Activated T-helper 2 cell treated with anti-CD3 and anti-CD28 coated beads, Interferon-gamma antibody, Interleukin-2, Interleukin-4, amounts not matched to agents 10 μg/mL and 5 μg/mL and 100 μg/mL, durations not matched to agents 14 hours and 24 hours and 36 hours (primary cell): Measurements from ENCODE around the gene CGB2. TPM values are rescaled to one million over a fixed set of nuclear protein-coding genes. Genes with fewer than 3 reads are reported as not detected.
A peak's percentile ranks its signal among the peaks of the same experiment; 100 is the strongest.

ENCODE experiments used
- DNase-seq: peaks from one replicate; pipeline ENCODE4 v3.0.0; 2021; ENCODE audit warnings: low spot score
- H3K27ac Mint-ChIP-seq: one replicate; pipeline ENCODE4 v1.8.0; 2021; ENCODE audit warnings: mixed read lengths
- H3K27me3 Mint-ChIP-seq: one replicate; pipeline ENCODE4 v1.8.0; 2021; ENCODE audit warnings: low read depth, mixed read lengths
- H3K36me3 Mint-ChIP-seq: one replicate; pipeline ENCODE4 v1.8.0; 2021; ENCODE audit warnings: low read depth, mixed read lengths
- H3K4me1 Mint-ChIP-seq: one replicate; pipeline ENCODE4 v1.8.0; 2021; ENCODE audit warnings: low read depth, mixed read lengths
- H3K4me3 Mint-ChIP-seq: one replicate; pipeline ENCODE4 v1.8.0; 2021; ENCODE audit warnings: low read depth, mild to moderate bottlenecking, moderate library complexity, mixed read lengths
- H3K9me3 Mint-ChIP-seq: one replicate; pipeline ENCODE4 v1.8.0; 2021; ENCODE audit warnings: mixed read lengths
- intact Hi-C: fragments of 100-400 bp; cut with micrococcal nuclease; formaldehyde crosslinking; loops from one replicate; pipeline ENCODE4 v1.15.1; 2023
- total RNA-seq: library from RNA; stranded (reverse); gene quantifications from 2 replicates; pipeline ENCODE4 v1.2.3, GENCODE V29; 2022

CGB2 gene
- total RNA-seq, 1 donor from 2014 or later, result not detected

- Mint-ChIP-seq H3K27ac (peak within 1 kb of the TSS; percentile 98), H3K4me3 (peak within 1 kb of the TSS; percentile 94), H3K36me3 (peaks cover 38% of the 10 kb centered on the region), H3K9me3 (no peaks in the 10 kb centered on the region), H3K27me3 (no peaks in the 10 kb centered on the region), H3K4me1 (peaks cover 30% of the 10 kb centered on the region)
- intact Hi-C loops, result loop anchor here (1.0 to 10.0 kb wide), 2 partner anchors 28 to 151 kb away; partner anchors contain the start of gene FTL
- peak; percentile 99 for DNase-seq
Observed at GRCh38 chr19:48993175-48994034, 38.3 kb upstream of the CGB2 start, which contains the start of the genes GYS1 and RUVBL2. Gene GYS1 (minus strand): TSS chr19:48993309. CDS start chr19:48993112, 197 bp downstream. Gene RUVBL2 (plus strand): TSS chr19:48993887. CDS start chr19:48993912, 25 bp downstream.

DNA sequence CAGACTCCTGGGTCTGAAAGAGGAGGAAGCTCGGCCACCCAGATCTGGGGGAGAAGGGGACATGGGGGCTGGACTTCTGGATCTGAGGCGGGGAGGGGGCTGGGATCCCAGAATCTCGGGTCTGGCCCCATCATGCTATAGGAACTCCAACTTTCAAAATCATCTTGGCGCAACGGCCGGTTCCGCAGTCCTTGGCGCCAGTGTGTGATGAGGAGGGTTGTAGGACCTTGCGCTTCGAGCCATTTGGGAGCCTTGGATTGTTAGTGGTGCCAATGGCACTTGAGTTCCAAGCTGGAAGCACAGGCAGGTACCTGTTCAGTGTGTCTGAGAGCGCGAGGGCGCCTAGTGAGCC is 37.7 kb upstream of the CGB2 start:
- Mint-ChIP-seq H3K4me1 (peaks cover 30% of the 10 kb centered on the region), H3K27ac (peak overlapping the region; percentile 98), H3K27me3 (no peaks in the 10 kb centered on the region), H3K36me3 (peaks cover 36% of the 10 kb centered on the region), H3K4me3 (peak overlapping the region; percentile 94), H3K9me3 (no peaks in the 10 kb centered on the region)
- intact Hi-C loops, result loop anchor here (10.0 kb wide), 1 partner anchor 151 kb away; no protein-coding TSS in a partner anchor
- DNase-seq, result no peak

- DNase-seq, result peak; percentile 46
- intact Hi-C loops, result loop anchor here (10.0 kb wide), 1 partner anchor 147 kb away; no protein-coding TSS in a partner anchor
- Mint-ChIP-seq H3K27ac (no peak overlapping the region), H3K4me1 (peaks cover 16% of the 10 kb centered on the region), H3K9me3 (no peaks in the 10 kb centered on the region), H3K27me3 (no peaks in the 10 kb centered on the region), H3K36me3 (peaks cover 34% of the 10 kb centered on the region), H3K4me3 (no peak overlapping the region)
Observed at GRCh38 chr19:48997972-48998371, 33.7 kb upstream of the CGB2 start.

DNA sequence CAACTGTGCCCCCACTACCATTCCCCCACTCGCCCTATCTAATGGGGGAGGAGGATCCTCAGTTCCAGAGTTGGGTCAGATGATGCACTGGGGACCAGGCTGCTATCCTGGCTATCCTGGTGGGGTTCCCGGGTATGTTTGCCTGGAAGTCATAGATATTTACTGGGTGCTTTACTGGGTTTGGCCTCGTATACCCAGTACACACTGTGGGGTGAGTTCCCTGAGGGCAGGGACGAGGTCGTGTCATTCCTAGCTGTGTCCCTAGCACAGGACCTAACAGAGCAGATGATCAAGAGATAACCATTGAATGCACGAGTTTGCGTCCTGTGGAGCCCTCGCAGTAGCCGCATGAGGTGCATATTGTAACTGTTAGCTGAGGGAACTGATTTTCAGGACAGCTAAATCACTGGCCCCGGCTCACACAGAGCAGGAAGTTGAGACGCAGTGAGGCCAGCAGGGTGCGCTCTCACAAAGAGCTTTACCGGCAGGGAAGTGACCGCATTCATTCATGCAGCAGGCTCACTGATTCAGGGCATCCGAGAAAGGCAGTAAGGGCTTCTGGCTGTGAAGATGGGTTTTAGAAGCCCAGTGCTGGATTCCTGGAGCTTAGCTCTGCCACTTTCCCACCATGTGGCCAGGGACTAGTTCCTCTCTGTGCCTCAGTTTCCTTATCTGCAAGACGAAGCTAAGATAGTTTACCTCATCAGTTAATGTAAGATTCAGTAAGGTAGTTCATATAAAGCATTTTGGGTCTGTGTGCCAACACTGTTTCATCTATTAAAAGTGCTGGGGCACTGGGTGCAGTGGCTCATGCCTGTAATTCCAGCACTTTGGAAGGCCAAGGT is 32.0 kb upstream of the CGB2 start:
- DNase-seq, result peak; percentile 58
- Mint-ChIP-seq H3K9me3 (no peaks in the 10 kb centered on the region), H3K4me3 (no peak overlapping the region), H3K36me3 (peaks cover 46% of the 10 kb centered on the region), H3K4me1 (peaks cover 10% of the 10 kb centered on the region), H3K27me3 (no peaks in the 10 kb centered on the region), H3K27ac (no peak overlapping the region)
- intact Hi-C loops, result loop anchor here (10.0 kb wide), 1 partner anchor 145 kb away; no protein-coding TSS in a partner anchor

- intact Hi-C loops, result no loop called here
- DNase-seq, result no peak
- no peak overlapping the region for H3K27ac Mint-ChIP-seq
- H3K4me1 Mint-ChIP-seq, result no peaks in the 10 kb centered on the region
- no peaks in the 10 kb centered on the region for H3K27me3 Mint-ChIP-seq
- peaks cover 55% of the 10 kb centered on the region for H3K36me3 Mint-ChIP-seq
- no peaks in the 10 kb centered on the region for H3K9me3 Mint-ChIP-seq
- H3K4me3 Mint-ChIP-seq, result no peak overlapping the region
Observed at GRCh38 chr19:49004133-49004532, 27.6 kb upstream of the CGB2 start.

DNA sequence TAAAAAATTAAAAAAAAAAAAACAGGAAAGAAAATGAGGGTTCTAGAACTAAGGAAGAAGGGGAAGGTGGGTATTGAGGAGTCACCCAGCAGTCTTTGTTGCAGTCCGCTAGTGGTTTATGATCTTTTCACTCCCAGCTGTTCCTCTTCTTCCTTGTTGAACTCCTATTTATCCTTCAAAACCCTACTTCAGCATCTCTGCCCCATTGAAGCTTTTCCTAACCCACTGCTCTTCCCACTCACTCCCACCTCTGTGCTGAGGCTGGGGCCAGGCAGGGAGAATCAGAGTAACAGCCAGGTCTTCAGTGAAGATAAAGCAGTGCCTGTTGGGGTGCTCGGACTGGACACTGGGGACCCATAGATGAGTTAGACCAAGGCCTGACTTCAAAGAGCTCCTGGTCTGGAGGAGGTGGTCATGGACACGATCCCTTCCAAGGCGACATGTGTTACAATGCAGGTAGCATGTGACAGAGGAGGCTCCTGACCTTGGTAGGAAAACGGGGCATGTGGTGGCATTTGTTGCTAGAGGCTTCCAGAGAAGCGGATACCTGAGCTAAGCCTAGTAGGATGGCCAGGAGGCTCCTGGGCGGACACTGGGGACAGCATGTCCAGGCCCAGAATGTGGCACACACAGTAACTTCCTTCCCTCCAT is 26.6 kb upstream of the CGB2 start:
- Mint-ChIP-seq H3K27me3 (no peaks in the 10 kb centered on the region), H3K4me3 (no peak overlapping the region), H3K36me3 (peaks cover 52% of the 10 kb centered on the region), H3K9me3 (no peaks in the 10 kb centered on the region), H3K27ac (no peak overlapping the region), H3K4me1 (no peaks in the 10 kb centered on the region)
- intact Hi-C loops, result no loop called here
- no peak for DNase-seq

DNA sequence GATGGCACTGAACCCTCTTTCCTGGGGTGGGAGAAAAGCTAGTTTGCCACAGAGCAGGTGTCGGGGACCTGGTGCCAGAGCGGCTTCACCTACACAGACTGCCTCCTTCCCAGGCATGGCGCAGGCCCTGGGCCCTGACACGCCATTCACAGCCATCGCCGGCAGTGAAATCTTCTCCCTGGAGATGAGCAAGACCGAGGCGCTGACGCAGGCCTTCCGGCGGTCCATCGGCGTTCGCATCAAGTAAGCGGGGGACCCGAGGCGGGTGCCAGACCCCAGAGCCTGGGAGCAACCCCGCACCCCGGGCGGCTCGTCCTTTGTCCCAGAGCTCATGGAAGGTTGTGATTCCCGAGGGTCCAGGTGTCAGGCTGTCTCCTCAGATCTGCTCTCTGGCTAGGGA is 24.8 kb upstream of the CGB2 start:
- intact Hi-C loops, result no loop called here
- Mint-ChIP-seq H3K27ac (no peak overlapping the region), H3K4me1 (no peaks in the 10 kb centered on the region), H3K9me3 (no peaks in the 10 kb centered on the region), H3K4me3 (no peak overlapping the region), H3K27me3 (no peaks in the 10 kb centered on the region), H3K36me3 (peaks cover 63% of the 10 kb centered on the region)
- DNase-seq, result no peak

GRCh38 chr19:49009828-49010227 is 21.9 kb upstream of the CGB2 start:
- Mint-ChIP-seq H3K27ac (no peak overlapping the region), H3K36me3 (peaks cover 50% of the 10 kb centered on the region), H3K4me1 (no peaks in the 10 kb centered on the region), H3K9me3 (no peaks in the 10 kb centered on the region), H3K4me3 (no peak overlapping the region), H3K27me3 (no peaks in the 10 kb centered on the region)
- intact Hi-C loops, result no loop called here
- DNase-seq, result no peak

GRCh38 chr19:49010453-49010852 is 21.2 kb upstream of the CGB2 start:
- Mint-ChIP-seq H3K4me1 (no peaks in the 10 kb centered on the region), H3K4me3 (no peak overlapping the region), H3K27ac (no peak overlapping the region)

DNA sequence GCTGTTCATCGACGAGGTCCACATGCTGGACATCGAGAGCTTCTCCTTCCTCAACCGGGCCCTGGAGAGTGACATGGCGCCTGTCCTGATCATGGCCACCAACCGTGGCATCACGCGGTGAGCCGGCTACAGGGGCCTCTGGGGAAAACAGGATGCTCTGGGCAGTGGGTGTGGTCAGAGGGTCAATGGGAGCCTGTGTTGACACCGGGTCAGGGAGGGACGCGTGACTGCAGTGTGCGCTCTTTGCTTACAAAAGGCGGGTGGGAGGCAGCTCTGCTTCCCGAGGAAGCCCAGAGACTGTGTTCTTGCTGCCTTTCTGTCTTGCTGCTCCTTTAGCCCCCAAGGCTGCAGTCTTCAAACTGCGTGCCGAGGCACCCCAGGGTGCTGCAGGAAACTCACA is 20.5 kb upstream of the CGB2 start:
- H3K27ac Mint-ChIP-seq, result no peak overlapping the region
- H3K4me1 Mint-ChIP-seq, result no peaks in the 10 kb centered on the region
- no peaks in the 10 kb centered on the region for H3K27me3 Mint-ChIP-seq
- no peak for DNase-seq
- H3K9me3 Mint-ChIP-seq, result no peaks in the 10 kb centered on the region
- peaks cover 47% of the 10 kb centered on the region for H3K36me3 Mint-ChIP-seq
- intact Hi-C loops, result no loop called here
- H3K4me3 Mint-ChIP-seq, result no peak overlapping the region

More at GRCh38 chr19:49010453-49010852, 21.2 kb upstream of the CGB2 start:
- no peaks in the 10 kb centered on the region for H3K9me3 Mint-ChIP-seq
- intact Hi-C loops, result no loop called here
- H3K27me3 Mint-ChIP-seq, result no peaks in the 10 kb centered on the region
- H3K36me3 Mint-ChIP-seq, result peaks cover 49% of the 10 kb centered on the region
- DNase-seq, result no peak

DNA sequence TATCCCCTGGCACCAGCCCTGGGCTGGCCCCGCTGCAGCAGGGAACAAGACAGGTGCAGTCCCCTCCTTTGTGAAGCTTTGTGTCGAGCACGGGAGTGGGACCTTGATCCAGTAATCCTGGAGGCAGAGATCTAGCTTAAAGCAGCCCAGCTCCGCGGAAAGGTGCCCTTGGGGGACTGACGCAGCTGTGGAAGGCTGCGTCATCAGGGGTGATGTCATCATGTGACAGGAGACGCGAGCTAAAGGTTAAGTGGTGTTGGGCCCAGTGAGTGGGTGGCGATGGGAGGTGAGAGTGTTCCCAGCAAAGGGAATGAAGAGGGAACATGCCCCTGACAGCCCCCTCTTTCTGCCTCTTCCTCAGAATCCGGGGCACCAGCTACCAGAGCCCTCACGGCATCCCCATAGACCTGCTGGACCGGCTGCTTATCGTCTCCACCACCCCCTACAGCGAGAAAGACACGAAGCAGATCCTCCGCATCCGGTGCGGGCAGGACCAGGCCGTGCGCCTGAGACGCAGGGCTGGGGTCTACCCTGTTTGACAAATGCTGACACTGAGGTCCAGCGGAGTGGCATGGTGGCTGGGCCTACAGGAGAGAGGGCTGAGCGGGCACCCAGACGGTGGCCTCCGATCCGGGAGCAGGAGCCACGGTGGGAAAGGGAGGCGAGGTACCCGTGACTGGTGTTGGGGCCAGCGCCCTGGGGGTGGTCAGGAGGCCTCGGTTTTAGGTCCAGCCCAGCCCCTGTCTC is 17.4 kb upstream of the CGB2 start:
- intact Hi-C loops, result no loop called here
- Mint-ChIP-seq H3K27ac (no peak overlapping the region), H3K4me1 (peaks cover 10% of the 10 kb centered on the region), H3K27me3 (peaks cover 7% of the 10 kb centered on the region), H3K4me3 (no peak overlapping the region), H3K9me3 (no peaks in the 10 kb centered on the region), H3K36me3 (peaks cover 38% of the 10 kb centered on the region)
- no peak for DNase-seq

GRCh38 chr19:49014870-49015255 is 16.8 kb upstream of the CGB2 start:
- no peaks in the 10 kb centered on the region for H3K9me3 Mint-ChIP-seq
- H3K4me1 Mint-ChIP-seq, result peaks cover 11% of the 10 kb centered on the region
- H3K27me3 Mint-ChIP-seq, result peaks cover 8% of the 10 kb centered on the region
- peaks cover 35% of the 10 kb centered on the region for H3K36me3 Mint-ChIP-seq
- H3K4me3 Mint-ChIP-seq, result no peak overlapping the region
- H3K27ac Mint-ChIP-seq, result no peak overlapping the region
- DNase-seq, result no peak
- intact Hi-C loops, result no loop called here
